SK-N-SH (cell line): ENCODE results near the gene RAB20. TPM values are rescaled to one million over a fixed set of nuclear protein-coding genes. Genes with fewer than 3 reads are reported as not detected.

Source experiments
- CTCF ChIA-PET: fragments of 300-600, 350-600 bp; formaldehyde crosslinking; extraction: SDS; loops from one replicate; lab custom pipeline; 2021; lab: Yijun Ruan, JAX
- POLR2A ChIA-PET: fragments of 350-600 bp; sonication (Branson Sonifier 250); formaldehyde crosslinking; extraction: SDS; loops from one replicate; lab custom pipeline; 2020; ENCODE audit warnings: antibody characterized with exemption, inconsistent platforms; lab: Yijun Ruan, JAX
- DNase-seq: peaks from one replicate; pipeline ENCODE4 v3.0.0; 2012
- H2AFZ ChIP-seq: fragments of 200-600 bp; sonication (generic); 2 replicates; pipeline ENCODE4 v1.8.1; 2016; ENCODE audit warnings: antibody characterized with exemption, mild to moderate bottlenecking, low read depth
- H3F3A ChIP-seq: fragments of 200-600 bp; sonication (generic); replicated peaks from 2 replicates; pipeline ENCODE3; 2016; ENCODE audit warnings: antibody characterized with exemption, mild to moderate bottlenecking; ENCODE audit not compliant: insufficient read depth
- H3K27ac ChIP-seq, 2 experiments: fragments of 200-500 bp in 1 of 2; fragments of 200-600 bp in 1 of 2; sonication (Bioruptor generic) in 1 of 2; sonication (generic), shearing (Covaris generic) in 1 of 2; 2 replicates each; pipeline versions ENCODE4 v1.5.1 to v1.6.1; 2014 to 2016; ENCODE audit warnings: low read depth in 2 of 2, inconsistent platforms in 1 of 2, low read length in 1 of 2, mild to moderate bottlenecking in 1 of 2, mixed read lengths in 1 of 2
- H3K27me3 ChIP-seq: fragments of 200-600 bp; sonication (generic), shearing (Covaris generic); 2 replicates; pipeline ENCODE4 v1.6.1; 2016; ENCODE audit warnings: mixed run types; ENCODE audit not compliant: insufficient read depth
- H3K36me3 ChIP-seq, 2 experiments: fragments of 200-500 bp in 1 of 2; fragments of 200-600 bp in 1 of 2; sonication (Bioruptor generic) in 1 of 2; sonication (generic) in 1 of 2; replicated peaks in 1 of 2; 2 replicates each; pipeline versions ENCODE3 to v1.5.1; 2014 to 2016; ENCODE audit warnings: low read length in 1 of 2, mild to moderate bottlenecking in 1 of 2; ENCODE audit not compliant: insufficient read depth in 2 of 2, control insufficient read depth in 1 of 2
- H3K4me1 ChIP-seq, 2 experiments: fragments of 200-500 bp in 1 of 2; fragments of 200-600 bp in 1 of 2; sonication (Bioruptor generic) in 1 of 2; sonication (generic), shearing (Covaris generic) in 1 of 2; 2 replicates each; pipeline versions ENCODE4 v1.5.1 to v1.6.1; 2014 to 2016; ENCODE audit warnings: low read depth in 1 of 2, low read length in 1 of 2, mixed run types in 1 of 2; ENCODE audit not compliant: insufficient read depth in 2 of 2, control insufficient read depth in 1 of 2
- H3K4me2 ChIP-seq: fragments of 200-600 bp; sonication (generic), shearing (Covaris generic); 2 replicates; pipeline ENCODE4 v1.6.1; 2017; ENCODE audit warnings: mixed run types
- H3K4me3 ChIP-seq, 2 experiments: fragments of 200-500 bp in 1 of 2; fragments of 200-600 bp in 1 of 2; sonication (Bioruptor generic) in 1 of 2; sonication (generic), shearing (Covaris generic) in 1 of 2; 2 replicates each; pipeline versions ENCODE4 v1.5.1 to v1.8.1; 2014 to 2016; ENCODE audit warnings: low read depth in 2 of 2, inconsistent platforms in 1 of 2, low read length in 1 of 2, mild to moderate bottlenecking in 1 of 2, mixed read lengths in 1 of 2, moderate library complexity in 1 of 2
- H3K79me2 ChIP-seq: fragments of 200-600 bp; sonication (generic); 2 replicates; pipeline ENCODE4 v1.8.1; 2017; ENCODE audit warnings: mild to moderate bottlenecking; ENCODE audit not compliant: insufficient read depth
- H3K9ac ChIP-seq: fragments of 200-600 bp; sonication (generic); 2 replicates; pipeline ENCODE4 v1.6.1; 2017; ENCODE audit warnings: mixed run types
- H3K9me2 ChIP-seq: fragments of 200-600 bp; sonication (generic); 2 replicates; pipeline ENCODE4 v1.6.1; 2017; ENCODE audit warnings: mixed run types
- H3K9me3 ChIP-seq: fragments of 200-600 bp; sonication (generic); 2 replicates; pipeline ENCODE4 v1.6.1; 2017; ENCODE audit warnings: mixed run types, mild to moderate bottlenecking, moderate library complexity
- H4K20me1 ChIP-seq: fragments of 200-600 bp; sonication (generic); 2 replicates; pipeline ENCODE4 v1.6.1; 2017; ENCODE audit warnings: mild to moderate bottlenecking, mixed run types; ENCODE audit not compliant: insufficient read depth
- CTCF ChIP-seq: fragments of 200-600 bp; sonication (generic); IDR thresholded peaks from 2 replicates; pipeline ENCODE4 v1.6.1; 2017; ENCODE audit warnings: antibody characterized with exemption, mild to moderate bottlenecking, moderate library complexity
- EP300 ChIP-seq, 2 experiments: IDR thresholded peaks; 2 replicates each; pipeline versions ENCODE4 v1.4.0 to v1.6.1; 2012; ENCODE audit warnings: borderline replicate concordance in 1 of 2, low read depth in 1 of 2, low read length in 1 of 2
- FOSL2 ChIP-seq: IDR thresholded peaks from 2 replicates; pipeline ENCODE4 v1.4.0; 2012; ENCODE audit warnings: low read depth, mild to moderate bottlenecking, moderate library complexity, borderline replicate concordance
- FOXJ3 ChIP-seq: sonication (generic); formaldehyde crosslinking; IDR thresholded peaks from 2 replicates; pipeline ENCODE4 v1.5.1; 2020; ENCODE audit warnings: mild to moderate bottlenecking, missing genetic modification reagents
- MAX ChIP-seq: IDR thresholded peaks from 2 replicates; pipeline ENCODE4 v1.4.0; 2012; ENCODE audit warnings: low read depth
- NFIC ChIP-seq: IDR thresholded peaks from 2 replicates; pipeline ENCODE4 v1.4.0; 2012; ENCODE audit warnings: borderline replicate concordance
- PBX3 ChIP-seq: IDR thresholded peaks from 2 replicates; pipeline ENCODE4; 2012
- REST ChIP-seq: IDR thresholded peaks from 2 replicates; pipeline ENCODE4 v1.6.1; 2012; ENCODE audit warnings: mild to moderate bottlenecking, low read depth, low read length, moderate library complexity
- RXRA ChIP-seq: IDR thresholded peaks from 2 replicates; pipeline ENCODE4 v1.4.0; 2012; ENCODE audit warnings: low read depth, mild to moderate bottlenecking, borderline replicate concordance
- SIN3A ChIP-seq: IDR thresholded peaks from 2 replicates; pipeline ENCODE4 v1.6.1; 2012; ENCODE audit warnings: low read depth, mild to moderate bottlenecking, low read length, moderate library complexity, borderline replicate concordance
- YY1 ChIP-seq: IDR thresholded peaks from 2 replicates; pipeline ENCODE4 v1.4.0; 2012; ENCODE audit warnings: low read depth, mild to moderate bottlenecking
- WGBS: methylation state at CpG from one replicate; pipeline ENCODE4 v1.1.6; 2017; ENCODE audit warnings: low lambda C conversion rate; 5-methylcytosine and 5-hydroxymethylcytosine counted together
- polyA plus RNA-seq, 3 experiments: library from polyadenylated mRNA; depleted of rRNA; stranded (reverse); fragments of >200 nt; gene quantifications; 2 replicates each; pipeline ENCODE4 v1.2.3, GENCODE V29; 2012
- TF ChIP-seq, protein P1 (sequence below): IDR thresholded peaks from 2 replicates; pipeline ENCODE4 v1.4.0; 2012; ENCODE audit warnings: low read depth, borderline replicate concordance

The RAB20 gene
- polyA plus RNA-seq, 1 of the 3 experiments (the other 2 are of a cell fraction), result 5.2 TPM

- DNase-seq, result no peak
- Histone ChIP-seq H3K4me3 (no peak overlapping the region), H3K9me3 (no peaks in the 10 kb centered on the region), H4K20me1 (no peaks in the 10 kb centered on the region), H3K27ac (no peak overlapping the region), H3K4me2 (no peak overlapping the region), H3F3A (no peaks in the 10 kb centered on the region), H3K9me2 (no peaks in the 10 kb centered on the region), H2AFZ (no peak overlapping the region), H3K79me2 (no peaks in the 10 kb centered on the region), H3K4me1 (peaks cover 0 to 11% of the 10 kb centered on the region in 2 experiments; a peak in 1 of 4 replicates), H3K9ac (no peak overlapping the region), H3K36me3 (no peaks in the 10 kb centered on the region), H3K27me3 (no peaks in the 10 kb centered on the region)
- TF ChIP-seq, protein P1, sequence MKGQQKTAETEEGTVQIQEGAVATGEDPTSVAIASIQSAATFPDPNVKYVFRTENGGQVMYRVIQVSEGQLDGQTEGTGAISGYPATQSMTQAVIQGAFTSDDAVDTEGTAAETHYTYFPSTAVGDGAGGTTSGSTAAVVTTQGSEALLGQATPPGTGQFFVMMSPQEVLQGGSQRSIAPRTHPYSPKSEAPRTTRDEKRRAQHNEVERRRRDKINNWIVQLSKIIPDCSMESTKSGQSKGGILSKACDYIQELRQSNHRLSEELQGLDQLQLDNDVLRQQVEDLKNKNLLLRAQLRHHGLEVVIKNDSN, result no peak
- TF ChIP-seq FOSL2, result no peak
- no peak for TF ChIP-seq SIN3A
- TF ChIP-seq YY1, result no peak
- no peak for TF ChIP-seq FOXJ3 (CRISPR knock-in tag)
- no peak for TF ChIP-seq MAX
- TF ChIP-seq EP300 (IDR thresholded peaks at IDR 0.05; ENCODE audit: borderline replicate concordance in 1 of 2, low read depth in 1 of 2, low read length in 1 of 2), result no peak
- no peak for TF ChIP-seq REST
- no peak for TF ChIP-seq RXRA
- no peak for TF ChIP-seq CTCF
- no peak for TF ChIP-seq NFIC
- TF ChIP-seq PBX3, result no peak
- WGBS, result 87% methylated on average over 13 of the region's 23 CpGs
- POLR2A ChIA-PET, result no interaction called here
- CTCF ChIA-PET, result interaction anchor here (1.3 kb wide), 1 partner anchor 74 kb away, joined by 3 read pairs; no protein-coding TSS in a partner anchor
Observed at GRCh38 chr13:110529522-110530311, 31.8 kb downstream of the RAB20 start.
